ENCODE results near the gene PDXK. TPM values are rescaled to one million over a fixed set of nuclear protein-coding genes. Genes with fewer than 3 reads are reported as not detected.

The PDXK gene
- total and polyA plus RNA-seq, 7 donors, result 17.2 to 96.5 (median 37.0) TPM

DNA sequence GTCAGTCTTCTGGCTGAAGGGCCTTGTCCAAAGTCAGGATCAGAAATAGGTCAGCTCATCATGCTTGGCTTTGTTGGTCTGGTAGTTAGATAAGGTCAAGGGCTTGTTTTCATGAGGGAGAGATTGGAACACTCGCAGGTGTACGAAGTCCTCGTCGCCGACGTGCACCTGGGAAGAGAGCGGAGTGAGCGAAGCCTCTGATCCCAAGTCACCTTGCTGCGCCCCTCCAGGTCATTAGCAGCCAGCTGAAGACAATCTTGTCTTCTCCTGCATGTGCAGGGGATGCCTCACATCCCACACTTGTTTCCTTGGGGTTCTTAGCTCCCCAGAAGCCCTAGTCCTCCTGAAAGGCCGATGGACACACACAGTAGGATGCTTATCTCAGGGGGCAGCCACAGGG is 55.2 kb downstream of the PDXK start:
- no peaks in the 10 kb centered on the region for H3K27me3 ChIP-seq (ENCODE audit: insufficient read depth in 3 of 3, low read length in 2 of 3)
- ATAC-seq, result no peak
- TF ChIP-seq, protein P1, sequence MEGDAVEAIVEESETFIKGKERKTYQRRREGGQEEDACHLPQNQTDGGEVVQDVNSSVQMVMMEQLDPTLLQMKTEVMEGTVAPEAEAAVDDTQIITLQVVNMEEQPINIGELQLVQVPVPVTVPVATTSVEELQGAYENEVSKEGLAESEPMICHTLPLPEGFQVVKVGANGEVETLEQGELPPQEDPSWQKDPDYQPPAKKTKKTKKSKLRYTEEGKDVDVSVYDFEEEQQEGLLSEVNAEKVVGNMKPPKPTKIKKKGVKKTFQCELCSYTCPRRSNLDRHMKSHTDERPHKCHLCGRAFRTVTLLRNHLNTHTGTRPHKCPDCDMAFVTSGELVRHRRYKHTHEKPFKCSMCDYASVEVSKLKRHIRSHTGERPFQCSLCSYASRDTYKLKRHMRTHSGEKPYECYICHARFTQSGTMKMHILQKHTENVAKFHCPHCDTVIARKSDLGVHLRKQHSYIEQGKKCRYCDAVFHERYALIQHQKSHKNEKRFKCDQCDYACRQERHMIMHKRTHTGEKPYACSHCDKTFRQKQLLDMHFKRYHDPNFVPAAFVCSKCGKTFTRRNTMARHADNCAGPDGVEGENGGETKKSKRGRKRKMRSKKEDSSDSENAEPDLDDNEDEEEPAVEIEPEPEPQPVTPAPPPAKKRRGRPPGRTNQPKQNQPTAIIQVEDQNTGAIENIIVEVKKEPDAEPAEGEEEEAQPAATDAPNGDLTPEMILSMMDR (IDR thresholded peaks at IDR 0.05), result no peak
- DNase-seq, result no peak
- peaks cover 2 to 25% of the 10 kb centered on the region in 2 donors for H3K36me3 ChIP-seq (ENCODE audit: insufficient read depth in 1 of 2, low read depth in 1 of 2)
- no peak overlapping the region for H3K27ac ChIP-seq
- peaks cover 7% of the 10 kb centered on the region for H3K4me1 ChIP-seq
- no peak overlapping the region for H3K4me3 ChIP-seq
- WGBS, 3 donors, result 93 to 100% (median 93%) methylated on average over 10 of the region's 10 CpGs
- intact Hi-C loops (cut with DNase I), result no loop called here
- H3K9me3 ChIP-seq, result no peaks in the 10 kb centered on the region

DNA sequence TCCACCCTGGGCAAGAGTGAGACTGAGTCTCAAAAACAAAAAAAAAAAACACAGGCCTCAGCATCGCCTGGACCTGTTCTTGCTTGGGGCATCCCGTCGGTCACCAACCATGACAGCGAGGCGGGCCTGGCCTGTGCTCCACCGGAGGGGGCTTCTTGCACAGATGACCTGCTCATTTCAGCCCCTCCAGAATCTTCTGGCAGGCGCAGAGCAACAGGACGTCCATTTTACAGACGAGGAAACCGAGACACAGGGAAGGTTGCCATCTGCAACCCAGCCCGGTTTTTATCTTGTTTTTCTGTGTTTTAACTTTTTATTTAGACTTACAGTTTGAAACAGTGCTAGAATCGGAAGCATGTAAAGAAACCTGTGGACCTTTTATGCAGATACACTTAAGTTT is 56.3 kb downstream of the PDXK start:
- Histone ChIP-seq H3K4me1 (peaks cover 7% of the 10 kb centered on the region), H3K36me3 (ENCODE audit: insufficient read depth in 1 of 2, low read depth in 1 of 2) (peaks cover 2 to 25% of the 10 kb centered on the region in 2 donors), H3K27ac (no peak overlapping the region), H3K9me3 (no peaks in the 10 kb centered on the region), H3K27me3 (ENCODE audit: insufficient read depth in 3 of 3, low read length in 2 of 3) (no peaks in the 10 kb centered on the region), H3K4me3 (peak overlapping the region; percentile 83)
- no peak for ATAC-seq
- peak in 1 of 2 donors; percentile 45 for DNase-seq
- intact Hi-C loops (cut with DNase I), result loop anchor here in 1 of 2 donors (5.0 kb wide), 1 partner anchor 58 kb away; the partner anchor contains the start of gene PDXK
- 77 to 89% (median 83%) methylated on average over 12 of the region's 12 CpGs for WGBS, 3 donors
- TF ChIP-seq, protein P1 (IDR thresholded peaks at IDR 0.05), result no peak

DNA sequence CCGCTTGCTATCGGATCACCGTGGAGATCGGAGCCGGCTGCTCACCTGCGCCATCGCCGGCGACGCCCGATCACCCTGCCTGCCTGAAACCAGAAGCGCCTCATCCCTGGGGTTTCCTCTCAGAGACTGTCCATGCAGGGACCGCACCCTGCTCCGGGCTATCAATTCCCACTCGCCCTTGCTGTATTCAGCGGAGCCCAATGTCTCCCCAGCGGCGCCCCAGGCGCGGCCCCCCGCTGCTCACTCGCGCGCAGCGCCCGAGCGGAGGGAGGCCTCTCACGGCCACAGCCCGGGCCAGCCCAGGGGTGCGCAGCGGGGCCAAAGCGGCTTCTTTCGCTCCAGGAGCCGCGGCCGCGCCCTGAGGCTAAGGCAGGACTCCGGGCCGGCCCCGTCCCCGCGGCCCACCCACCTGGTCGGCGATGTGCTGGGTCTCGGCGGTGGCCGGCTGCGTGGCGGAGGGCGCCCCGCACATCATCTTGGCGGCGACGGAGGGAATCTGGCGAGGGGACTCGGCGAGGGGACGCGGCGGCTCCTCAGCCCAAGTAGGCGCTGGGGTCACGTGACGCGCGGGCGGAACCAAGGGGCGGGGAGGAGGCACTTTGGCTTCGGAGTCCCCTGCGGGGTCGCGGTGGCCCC is 57.0 kb downstream of the PDXK start, which contains the start of gene CSTB:
Gene CSTB, minus strand, starts transcription at position 514 of the 636 bp plus-strand sequence. Its CDS starts 39 bp downstream, at position 475.
- ATAC-seq (peak; percentile 82 to 88 (median 84)), DNase-seq (peak; percentile 88 to 93)
- intact Hi-C loops (cut with DNase I), result loop anchor here in 1 of 2 donors (5.0 kb wide), 1 partner anchor 59 kb away; the partner anchor contains the start of gene PDXK
- Histone ChIP-seq H3K36me3 (ENCODE audit: insufficient read depth in 1 of 2, low read depth in 1 of 2) (peaks cover 2 to 25% of the 10 kb centered on the region in 2 donors), H3K9me3 (no peaks in the 10 kb centered on the region), H3K4me1 (peaks cover 7% of the 10 kb centered on the region), H3K4me3 (peak within 1 kb of the TSS; percentile 83), H3K27me3 (ENCODE audit: insufficient read depth in 3 of 3, low read length in 2 of 3) (no peaks in the 10 kb centered on the region), H3K27ac (peak within 1 kb of the TSS; percentile 86)
- 1% methylated on average over 55 to 71 of the region's 71 CpGs for WGBS, 3 donors
- TF ChIP-seq, protein P1 (IDR thresholded peaks at IDR 0.05), result no peak

DNA sequence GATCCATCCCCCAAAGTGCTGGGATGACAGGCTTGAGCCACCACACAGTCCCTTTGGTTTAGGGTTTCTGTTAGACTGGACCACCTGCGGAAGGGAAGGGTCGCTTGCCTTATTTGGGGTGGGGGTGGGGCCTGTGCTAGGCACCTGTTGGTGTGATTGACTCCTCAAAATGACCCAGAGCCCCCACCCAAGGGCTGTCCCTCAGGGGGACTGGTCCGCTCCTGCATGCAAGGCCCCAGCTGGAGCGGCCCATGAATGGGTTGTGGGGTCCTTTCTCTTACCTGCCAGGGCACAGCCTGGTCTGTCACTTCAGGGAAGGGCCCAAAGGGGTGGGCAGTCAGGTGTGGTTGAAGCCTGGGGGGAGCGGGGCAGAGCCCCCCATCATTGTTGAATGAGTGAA is 59.0 kb downstream of the PDXK start:
- Histone ChIP-seq H3K27me3 (ENCODE audit: insufficient read depth in 3 of 3, low read length in 2 of 3) (no peaks in the 10 kb centered on the region), H3K36me3 (ENCODE audit: insufficient read depth in 1 of 2, low read depth in 1 of 2) (peaks cover 2 to 18% of the 10 kb centered on the region in 2 donors), H3K4me3 (no peak overlapping the region), H3K27ac (no peak overlapping the region), H3K9me3 (no peaks in the 10 kb centered on the region), H3K4me1 (peaks cover 7% of the 10 kb centered on the region)
- 94 to 97% (median 96%) methylated on average over 5 of the region's 5 CpGs for WGBS, 3 donors
- DNase-seq, result no peak
- TF ChIP-seq, protein P1 (IDR thresholded peaks at IDR 0.05), result no peak
- ATAC-seq, result no peak
- intact Hi-C loops (cut with DNase I), result loop anchor here in 1 of 2 donors (5.0 kb wide), 1 partner anchor 61 kb away; the partner anchor contains the start of gene PDXK
